HG02870 (cell line): ENCODE results near the gene ADISSP.

Source experiments
- ATAC-seq: cut with Tn5 transposase; IDR thresholded peaks from one replicate; pipeline ENCODE4 v1.9.1; 2021; ENCODE audit warnings: mild to moderate bottlenecking, moderate library complexity; ENCODE audit not compliant: unreplicated experiment

Gene ADISSP

DNA sequence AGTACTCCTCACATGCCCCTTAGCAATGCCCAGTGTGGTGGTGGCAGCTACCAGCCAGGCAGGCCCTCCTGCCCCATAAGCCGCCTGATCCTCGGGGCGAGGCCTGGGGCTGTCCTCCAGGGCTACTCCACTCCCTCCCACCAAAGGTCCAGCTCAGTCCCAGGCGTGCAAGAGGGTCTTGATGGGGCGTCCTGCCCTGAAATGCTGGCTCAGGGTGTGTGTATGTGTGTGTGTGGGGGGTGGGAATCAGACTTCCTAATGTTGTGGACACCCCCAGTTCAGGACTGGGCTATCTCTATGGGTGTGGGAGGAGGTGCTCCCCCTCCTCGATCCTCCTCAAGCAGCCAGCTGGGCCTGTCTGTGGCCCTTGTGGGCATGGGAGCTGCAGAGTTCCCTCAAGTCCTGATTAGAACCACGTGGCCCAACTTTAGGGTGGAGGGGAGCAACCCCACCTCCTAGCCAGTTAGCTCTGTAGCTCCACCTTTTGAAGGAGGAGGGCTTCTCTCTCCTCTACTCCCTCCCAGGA is 27.6 kb downstream of the ADISSP start:
- no peak for ATAC-seq

DNA sequence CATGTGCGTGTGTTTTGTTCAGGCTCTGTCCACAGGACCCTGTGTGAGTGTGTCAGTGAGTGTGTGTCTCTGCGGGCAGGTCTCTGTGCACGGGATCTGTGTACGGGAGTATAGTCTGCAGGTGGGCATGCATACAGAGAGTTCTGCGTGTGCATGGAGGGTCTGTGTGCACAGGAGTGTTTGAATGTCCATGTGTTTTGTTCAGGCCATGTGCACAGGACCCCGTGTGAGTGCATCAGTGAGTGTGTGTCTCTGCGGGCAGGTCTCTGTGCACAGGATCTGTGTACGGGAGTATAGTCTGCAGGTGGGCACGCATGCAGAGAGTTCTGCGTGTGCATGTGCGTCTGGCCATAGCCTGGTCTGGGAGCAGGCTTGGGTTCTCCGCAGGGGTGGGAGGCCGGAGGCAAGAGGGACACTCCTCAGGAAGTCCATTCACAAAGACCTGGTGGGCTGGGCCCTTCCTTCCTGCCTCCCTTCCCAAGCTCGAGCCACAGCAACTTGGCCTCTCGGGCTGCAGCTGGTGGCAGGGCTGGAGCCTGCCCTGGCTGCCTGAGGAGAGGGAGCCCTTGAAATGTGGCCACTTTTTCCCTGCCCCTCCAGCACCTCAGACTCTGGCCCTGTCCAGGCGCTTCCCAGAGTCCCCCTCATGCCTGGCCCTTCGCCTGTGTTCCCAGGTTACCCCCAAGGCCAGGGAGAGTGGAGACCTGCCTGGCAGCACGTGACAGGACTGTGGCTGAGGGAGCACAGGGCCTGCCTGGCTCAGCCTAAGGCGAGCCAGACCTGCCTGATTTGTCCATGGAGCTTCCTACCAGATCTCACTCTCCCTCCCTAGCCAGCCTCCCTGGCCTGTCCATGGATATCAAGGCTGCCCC is 28.3 kb downstream of the ADISSP start:
- no peak for ATAC-seq

GRCh38 chr20:3738111-3739053 is 29.2 kb downstream of the ADISSP start:
- no peak for ATAC-seq

GRCh38 chr20:3735768-3736167 is 31.8 kb downstream of the ADISSP start:
- no peak for ATAC-seq

- no peak for ATAC-seq
These were observed 33.3 kb downstream of the ADISSP start for GRCh38 chr20:3734111-3734843.

DNA sequence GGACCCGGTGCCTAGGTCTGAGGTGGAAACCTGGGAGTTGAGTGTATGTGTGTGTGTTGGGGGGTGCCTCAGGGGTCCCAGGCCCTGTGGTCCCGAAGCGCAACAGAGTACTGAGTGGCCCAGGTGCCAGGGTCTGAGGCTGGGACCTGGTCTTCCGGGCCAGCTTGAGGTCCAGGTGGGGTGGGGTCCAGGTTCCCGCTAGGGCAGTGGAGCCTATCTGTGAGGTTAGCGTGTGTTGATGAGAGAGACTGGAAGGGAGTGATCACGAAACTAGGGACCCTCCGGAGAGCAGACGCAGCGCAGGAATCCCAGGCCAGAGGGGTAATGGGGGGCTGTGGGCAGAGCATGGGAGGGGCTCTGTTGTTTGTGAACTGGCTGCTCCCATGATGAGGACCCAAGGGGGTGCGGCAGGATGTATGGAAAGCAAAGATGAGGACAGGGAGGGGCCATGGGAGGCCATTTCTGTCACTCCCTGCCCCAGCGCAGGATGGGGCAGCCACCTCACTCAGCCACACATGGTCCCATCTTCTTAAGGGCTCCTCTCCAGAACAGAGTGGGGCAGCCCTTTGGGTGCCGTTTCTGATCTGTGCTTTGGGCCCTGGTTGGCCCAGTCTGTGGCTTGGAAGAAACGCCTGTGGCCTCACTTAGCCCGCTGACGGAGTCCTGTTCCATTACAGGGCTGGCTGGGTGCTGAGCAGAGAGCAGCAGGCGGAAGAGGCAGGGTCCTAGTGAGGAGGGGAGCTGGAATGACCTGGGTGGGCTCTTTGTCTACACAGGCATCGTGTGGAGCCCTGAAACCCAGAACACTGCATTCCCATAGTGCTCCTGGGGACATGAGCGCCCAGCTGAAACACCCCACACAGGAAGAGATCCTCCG is 34.2 kb downstream of the ADISSP start:
- ATAC-seq, result no peak

GRCh38 chr20:3732327-3733118 is 35.0 kb downstream of the ADISSP start, which contains the start of gene HSPA12B:
Gene HSPA12B (plus strand): TSS chr20:3732685. CDS start chr20:3738675, 5,990 bp downstream.
- ATAC-seq, result no peak

DNA sequence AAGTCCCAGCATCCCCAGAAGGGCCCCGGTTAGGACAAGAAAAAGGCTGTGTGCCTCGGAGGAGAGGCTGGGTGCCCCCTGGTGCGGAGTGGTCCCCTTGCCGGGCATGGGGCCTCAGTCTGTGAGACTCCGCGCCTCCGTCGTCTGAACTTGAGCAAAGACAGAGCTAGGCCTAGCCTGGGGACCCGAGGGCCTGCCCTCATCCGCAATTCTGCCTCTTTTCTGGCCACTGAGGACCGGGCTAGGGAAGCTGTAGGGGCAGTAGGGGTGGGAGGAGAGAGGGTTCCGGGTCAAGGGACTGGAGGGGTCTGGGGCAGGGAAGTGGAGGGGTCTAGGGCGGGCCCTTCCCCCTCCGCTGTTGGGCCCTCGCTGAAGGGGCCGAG is 35.6 kb downstream of the ADISSP start:
- ATAC-seq, result no peak

DNA sequence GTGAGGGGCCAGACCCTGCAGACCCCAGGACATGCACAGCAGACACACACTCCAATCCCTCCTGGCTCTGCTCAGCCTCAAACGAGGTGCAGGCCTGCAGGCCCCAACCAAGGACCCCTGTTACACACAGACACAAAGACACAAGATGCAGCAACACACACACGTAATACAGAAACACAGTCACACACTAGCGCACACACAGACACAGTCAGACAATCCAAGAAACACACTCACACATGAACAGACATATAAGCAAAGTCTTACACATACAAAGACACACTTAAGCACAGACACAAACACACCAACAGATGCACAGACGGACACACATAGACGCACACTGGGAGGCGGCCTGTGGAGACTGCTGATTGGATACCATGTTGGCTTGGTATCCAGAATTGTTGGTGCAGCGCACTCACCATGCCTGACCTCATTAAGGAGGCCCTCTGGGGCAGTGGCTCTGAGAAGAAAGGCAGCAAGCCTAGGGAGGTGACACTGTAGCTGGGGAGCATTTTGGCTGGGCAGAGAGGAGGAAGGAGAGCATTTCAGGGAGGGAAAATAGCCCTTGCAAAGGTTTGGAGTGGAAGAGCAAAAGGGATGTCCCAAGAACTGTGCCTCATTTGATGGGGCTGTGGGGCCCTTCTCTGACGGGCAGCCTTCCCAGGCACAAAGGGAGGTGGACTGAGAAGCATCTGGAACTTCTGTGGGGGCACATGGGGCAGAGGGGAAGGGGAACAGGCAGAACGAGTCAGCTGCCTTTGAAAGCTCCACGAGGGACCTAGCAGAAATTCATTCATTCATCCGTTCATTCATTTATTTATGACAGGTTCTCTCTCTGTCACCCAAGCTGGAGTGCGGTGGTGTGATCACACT is 36.5 kb downstream of the ADISSP start:
- no peak for ATAC-seq

DNA sequence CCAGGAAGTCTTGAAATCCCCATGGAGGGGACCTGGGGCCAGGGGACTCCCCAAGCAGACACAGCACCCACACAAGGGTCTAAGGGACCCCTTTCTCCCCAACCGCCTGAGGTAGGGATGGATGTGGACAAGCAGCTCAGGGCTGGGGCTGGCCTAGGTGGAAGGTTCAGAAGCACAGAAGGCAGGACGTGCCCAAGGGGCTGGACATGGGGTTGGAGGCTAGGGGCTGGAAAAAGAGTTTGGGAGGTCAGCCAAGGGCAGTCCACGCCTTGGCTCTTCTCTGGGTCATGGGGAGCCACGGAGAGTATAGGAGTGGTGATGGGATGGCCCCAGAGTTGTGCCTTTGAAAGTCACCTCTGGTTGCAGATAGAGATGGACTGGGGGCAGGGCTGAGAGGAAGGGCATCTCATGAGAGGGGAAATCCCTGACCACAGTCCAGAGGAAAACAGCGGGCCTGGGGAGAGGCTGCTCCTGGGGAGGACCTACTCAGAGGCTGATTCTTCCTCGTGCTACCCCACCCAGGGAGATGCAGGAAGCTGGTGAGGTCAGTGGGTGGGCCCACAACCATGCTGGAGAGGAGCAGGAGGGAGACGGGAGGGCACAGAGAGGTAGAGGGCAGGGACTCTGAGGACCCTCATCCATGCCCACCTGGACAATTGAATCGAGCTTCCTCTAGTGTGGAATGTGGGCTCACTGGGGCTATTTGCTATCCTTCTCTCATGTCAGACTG is 37.6 kb downstream of the ADISSP start:
- no peak for ATAC-seq

DNA sequence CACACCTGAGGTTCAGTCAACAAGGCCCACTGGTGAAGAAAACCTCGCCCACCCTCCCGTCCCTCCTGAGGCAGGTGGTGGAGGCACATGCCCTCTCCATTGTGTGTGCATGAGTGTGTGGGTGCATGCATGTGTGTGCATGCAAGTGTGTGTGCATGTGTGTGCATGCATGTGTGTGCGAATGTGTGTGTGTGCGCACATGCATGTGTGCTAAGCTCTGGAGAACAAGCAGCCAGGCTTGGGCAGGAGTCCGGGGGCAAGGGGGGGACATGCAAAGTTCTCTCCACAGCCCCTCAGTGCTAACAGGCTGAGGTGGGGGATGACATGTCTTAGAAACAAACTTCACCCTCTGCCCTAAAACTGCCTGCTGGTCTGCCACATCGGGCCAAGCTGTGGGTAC is 38.2 kb downstream of the ADISSP start:
- ATAC-seq, result no peak

- ATAC-seq, result no peak
These were observed 38.7 kb downstream of the ADISSP start for GRCh38 chr20:3728876-3729275.

DNA sequence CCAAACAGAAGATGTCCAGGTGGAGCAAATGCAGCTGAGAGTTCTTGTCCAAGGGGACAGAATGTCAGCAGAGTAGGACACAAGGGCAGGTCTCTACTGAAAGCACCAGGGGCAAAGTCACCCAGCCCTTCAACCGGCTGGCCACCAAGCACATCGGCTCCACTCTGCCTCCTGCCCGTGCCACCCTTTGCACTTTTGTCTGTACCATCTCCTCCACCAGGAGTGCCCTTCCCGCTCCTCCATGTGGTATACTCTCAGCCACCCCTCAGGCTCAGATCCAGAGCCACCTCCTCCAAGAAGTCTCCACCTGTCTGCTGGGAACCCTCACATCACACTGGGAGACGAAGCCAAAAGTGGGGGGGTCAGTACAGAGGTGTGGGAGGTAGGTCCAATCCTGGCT is 39.2 kb downstream of the ADISSP start:
- ATAC-seq, result no peak

DNA sequence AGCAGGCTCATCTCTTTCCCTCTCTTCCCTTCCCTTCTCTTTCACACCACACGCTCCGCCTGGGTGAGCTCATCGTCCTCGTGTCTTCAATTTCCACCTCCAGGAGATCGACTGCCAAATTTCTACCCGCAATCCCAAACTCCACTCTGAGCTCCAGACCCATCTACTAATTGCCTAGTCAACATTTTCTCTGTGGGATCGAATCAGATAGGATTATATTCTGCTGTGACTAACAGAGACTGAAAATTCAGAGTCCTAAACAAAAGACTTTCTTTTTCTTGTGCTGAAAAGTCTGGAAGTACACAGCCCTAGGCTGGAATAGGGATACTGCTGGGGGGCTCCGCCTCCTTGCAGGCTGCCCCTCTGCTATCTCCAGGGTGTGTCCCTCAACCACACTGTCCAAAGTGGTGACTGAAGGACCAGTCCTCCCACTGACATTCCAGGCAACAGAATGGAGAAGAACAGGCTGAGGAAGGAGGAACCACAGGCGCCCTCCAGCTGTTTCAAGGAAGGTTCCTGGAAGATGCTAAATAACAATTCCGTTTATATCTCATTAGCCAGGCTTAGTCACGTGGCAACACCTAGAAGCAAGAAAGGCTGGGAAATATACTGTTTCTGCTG is 40.0 kb downstream of the ADISSP start:
- no peak for ATAC-seq

GRCh38 chr20:3724356-3724755 is 43.2 kb downstream of the ADISSP start:
- ATAC-seq, result no peak

GRCh38 chr20:3723284-3723683 is 44.3 kb downstream of the ADISSP start:
- no peak for ATAC-seq

- ATAC-seq, result no peak
These were observed 45.6 kb downstream of the ADISSP start for GRCh38 chr20:3721912-3722311.
